GM12864 (cell line): ENCODE results near the gene OBSCN.

ENCODE experiments used
- DNase-seq: peaks from one replicate; pipeline ENCODE4 v3.0.0-alpha.2; 2011; ENCODE audit warnings: low read depth
- H3K4me3 ChIP-seq: 2 replicates; pipeline ENCODE4 v1.5.1; 2011; ENCODE audit warnings: mild to moderate bottlenecking, low read depth, low read length, control low read depth
- TF ChIP-seq, protein P1 (sequence below): IDR thresholded peaks from 2 replicates; pipeline ENCODE4 v1.5.1; 2011; ENCODE audit warnings: low read depth, mild to moderate bottlenecking, moderate library complexity, low read length, control low read depth, inconsistent platforms; ENCODE audit errors: missing control alignments

Gene OBSCN

DNA sequence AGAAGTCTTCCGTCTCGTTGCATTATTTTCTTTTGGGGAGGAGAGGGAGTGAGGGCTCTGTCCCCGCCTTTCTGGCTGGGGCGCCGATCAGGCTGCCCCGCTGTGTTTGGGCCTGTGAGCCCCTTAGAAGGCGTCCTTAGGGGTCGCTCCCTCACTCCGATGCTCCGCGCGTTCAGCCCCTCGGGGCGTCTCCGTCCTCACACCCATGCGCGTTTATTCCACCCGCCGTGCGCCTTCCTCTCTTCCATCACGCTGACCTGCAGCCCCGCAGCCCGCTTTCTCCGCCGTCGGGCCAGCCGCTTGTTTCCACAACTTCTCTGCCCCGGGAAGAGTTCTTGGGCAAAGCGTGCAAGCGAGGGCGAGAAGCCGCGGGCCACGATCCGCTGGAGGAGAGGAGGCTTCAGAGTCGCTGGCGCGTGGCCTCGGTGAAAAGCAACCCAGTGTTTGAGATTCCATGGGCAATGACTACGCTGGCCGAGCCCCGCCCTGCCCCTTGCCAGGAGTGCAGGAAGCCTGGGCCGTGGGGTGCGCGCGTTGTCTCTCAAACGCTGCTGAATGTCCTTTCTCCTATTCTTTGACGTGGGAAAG lies 171.1 kb downstream of the OBSCN start:
- DNase-seq, result no peak
- TF ChIP-seq, protein P1, sequence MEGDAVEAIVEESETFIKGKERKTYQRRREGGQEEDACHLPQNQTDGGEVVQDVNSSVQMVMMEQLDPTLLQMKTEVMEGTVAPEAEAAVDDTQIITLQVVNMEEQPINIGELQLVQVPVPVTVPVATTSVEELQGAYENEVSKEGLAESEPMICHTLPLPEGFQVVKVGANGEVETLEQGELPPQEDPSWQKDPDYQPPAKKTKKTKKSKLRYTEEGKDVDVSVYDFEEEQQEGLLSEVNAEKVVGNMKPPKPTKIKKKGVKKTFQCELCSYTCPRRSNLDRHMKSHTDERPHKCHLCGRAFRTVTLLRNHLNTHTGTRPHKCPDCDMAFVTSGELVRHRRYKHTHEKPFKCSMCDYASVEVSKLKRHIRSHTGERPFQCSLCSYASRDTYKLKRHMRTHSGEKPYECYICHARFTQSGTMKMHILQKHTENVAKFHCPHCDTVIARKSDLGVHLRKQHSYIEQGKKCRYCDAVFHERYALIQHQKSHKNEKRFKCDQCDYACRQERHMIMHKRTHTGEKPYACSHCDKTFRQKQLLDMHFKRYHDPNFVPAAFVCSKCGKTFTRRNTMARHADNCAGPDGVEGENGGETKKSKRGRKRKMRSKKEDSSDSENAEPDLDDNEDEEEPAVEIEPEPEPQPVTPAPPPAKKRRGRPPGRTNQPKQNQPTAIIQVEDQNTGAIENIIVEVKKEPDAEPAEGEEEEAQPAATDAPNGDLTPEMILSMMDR, result no peak
- H3K4me3 ChIP-seq, result peak overlapping the region; percentile 36

DNA sequence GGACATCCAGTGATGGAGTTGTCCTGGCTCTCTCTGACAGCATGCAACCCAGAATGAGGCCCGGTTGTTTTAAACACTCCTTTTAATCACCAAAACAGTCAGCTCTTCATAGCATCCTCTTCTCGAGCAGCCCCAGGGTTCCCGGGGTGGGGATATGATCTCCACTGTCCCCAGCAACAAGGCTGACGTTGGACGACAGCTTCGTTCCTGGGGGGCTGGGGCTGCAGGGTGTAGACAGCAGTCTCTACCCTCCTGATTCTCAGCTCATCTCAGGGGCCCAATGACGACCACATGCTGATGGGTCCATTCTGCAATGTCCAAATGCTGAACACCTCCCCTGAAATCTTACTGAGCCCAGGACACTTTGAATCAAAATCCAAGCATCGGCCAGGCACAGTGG lies 171.8 kb downstream of the OBSCN start:
- TF ChIP-seq, protein P1, result no peak
- no peak for DNase-seq
- H3K4me3 ChIP-seq, result no peak overlapping the region

DNA sequence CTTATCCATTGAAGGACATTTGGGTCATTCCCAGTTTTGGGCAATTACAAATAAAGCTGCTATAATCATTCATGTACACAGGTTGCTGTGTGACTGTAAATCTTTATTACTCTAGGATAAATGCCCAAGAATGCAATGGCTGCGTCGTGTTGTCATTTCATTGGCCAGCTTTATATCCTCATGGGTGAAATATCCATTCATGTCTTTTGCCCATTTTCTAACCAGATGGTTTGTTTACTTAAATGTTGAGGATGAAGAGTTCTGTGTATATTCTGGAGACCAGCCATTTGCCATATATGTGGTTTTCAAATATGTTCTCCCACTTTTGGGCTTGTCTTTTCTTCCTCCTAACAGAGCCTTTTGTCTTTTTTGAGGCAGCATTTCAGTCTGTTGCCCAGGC lies 173.5 kb downstream of the OBSCN start:
- H3K4me3 ChIP-seq, result no peak overlapping the region
- no peak for DNase-seq
- TF ChIP-seq, protein P1, result no peak

DNA sequence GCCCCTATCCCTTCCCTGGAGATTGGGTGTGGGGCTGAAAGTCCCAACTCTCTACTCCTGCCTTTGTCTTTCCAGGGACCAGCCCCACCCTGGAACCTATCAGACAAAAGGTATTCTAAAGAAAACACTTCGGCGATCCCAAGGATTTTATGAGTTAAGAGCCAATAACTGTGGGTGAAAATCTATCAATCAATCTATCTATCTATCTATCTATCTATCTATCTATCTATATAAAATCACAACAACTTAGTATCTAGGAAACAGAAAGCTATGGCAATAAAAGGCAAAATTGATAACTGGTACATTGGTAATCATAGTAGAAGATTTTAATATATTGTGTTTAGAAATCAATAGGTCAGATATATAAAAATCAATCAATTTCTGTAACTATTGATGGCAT lies 175.9 kb downstream of the OBSCN start:
- H3K4me3 ChIP-seq, result no peak overlapping the region
- TF ChIP-seq, protein P1, result no peak
- DNase-seq, result no peak

DNA sequence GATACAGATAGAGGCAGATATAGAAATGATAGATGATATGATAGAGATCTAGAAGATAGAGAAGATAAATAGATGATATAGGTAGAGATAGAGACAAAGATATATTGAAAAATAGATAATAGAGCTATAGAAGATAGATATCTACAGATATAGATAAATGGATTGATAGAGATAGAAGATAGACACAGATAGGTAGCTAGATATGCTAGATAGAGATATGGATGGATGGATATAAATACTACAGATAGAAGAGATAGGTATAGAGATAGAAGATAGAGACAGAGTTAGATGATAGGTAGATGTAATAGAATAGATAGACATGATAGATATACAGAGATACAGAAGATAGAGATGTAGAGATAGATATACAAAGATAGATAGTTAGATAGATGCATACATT lies 177.4 kb downstream of the OBSCN start:
- TF ChIP-seq, protein P1, result no peak

DNA sequence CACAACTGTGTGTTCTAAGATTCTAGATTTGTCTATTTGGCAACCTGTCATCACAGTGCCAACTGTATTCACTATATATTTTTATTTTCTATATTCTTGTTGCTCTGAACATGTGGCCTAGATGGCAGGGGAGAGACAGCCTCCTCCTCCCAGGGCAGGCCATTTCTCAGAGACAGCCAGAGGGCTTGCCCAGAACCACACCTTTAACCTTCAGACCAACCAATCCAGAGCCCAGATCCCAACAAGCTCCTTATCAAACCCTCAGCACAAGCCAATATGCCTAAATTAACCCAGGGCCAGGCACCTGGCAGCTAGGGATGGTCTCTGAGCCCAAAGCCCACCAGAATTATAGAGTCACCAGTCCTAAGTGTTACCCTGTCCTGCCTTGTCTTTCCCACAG lies 179.5 kb downstream of the OBSCN start:
- TF ChIP-seq, protein P1, result no peak
- H3K4me3 ChIP-seq, result no peak overlapping the region
- no peak for DNase-seq

More for the DNA sequence above, 177.4 kb downstream of the OBSCN start:
- DNase-seq, result no peak
- no peak overlapping the region for H3K4me3 ChIP-seq

DNA sequence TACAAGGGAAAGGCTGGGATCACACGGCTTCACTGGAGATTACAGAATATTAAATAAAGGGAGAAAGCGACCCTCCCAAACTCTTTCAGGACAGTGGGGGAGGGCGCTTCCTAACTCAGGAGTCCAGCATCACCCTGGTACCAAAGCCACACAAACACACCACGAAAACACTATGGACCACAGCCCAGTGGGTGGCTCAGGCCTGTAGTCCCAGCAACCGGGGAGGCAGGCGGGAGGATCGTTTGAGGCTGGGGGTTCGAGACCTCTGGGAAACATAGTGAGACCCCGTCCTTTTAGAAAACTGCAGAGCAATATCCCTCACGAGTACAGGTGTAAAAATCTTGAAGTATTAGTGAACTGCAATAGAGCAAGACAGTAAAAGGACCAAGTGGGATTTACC lies 182.8 kb downstream of the OBSCN start:
- no peak for DNase-seq
- H3K4me3 ChIP-seq, result no peak overlapping the region
- TF ChIP-seq, protein P1, result no peak
